Lower leg skin (tissue), 3 donors: Measurements from ENCODE around the gene GRAMD2B.

ENCODE experiments used
- POLR2A ChIP-seq, 2 donors: fragments of 450-650 bp; IDR thresholded peaks; one replicate each; pipeline ENCODE4 v1.6.1; 2016 to 2017; ENCODE audit warnings: antibody characterized with exemption in 2 of 2, mild to moderate bottlenecking in 1 of 2, moderate library complexity in 1 of 2
- TF ChIP-seq, protein P1 (sequence below), 3 donors: fragments of 450-650 bp; IDR thresholded peaks; one replicate each; pipeline ENCODE4 v1.5.1; 2016; ENCODE audit warnings: antibody characterized with exemption in 3 of 3, mild to moderate bottlenecking in 3 of 3, moderate library complexity in 2 of 3

- TF ChIP-seq POLR2A (IDR thresholded peaks at IDR 0.05) = no peak
- TF ChIP-seq, protein P1, sequence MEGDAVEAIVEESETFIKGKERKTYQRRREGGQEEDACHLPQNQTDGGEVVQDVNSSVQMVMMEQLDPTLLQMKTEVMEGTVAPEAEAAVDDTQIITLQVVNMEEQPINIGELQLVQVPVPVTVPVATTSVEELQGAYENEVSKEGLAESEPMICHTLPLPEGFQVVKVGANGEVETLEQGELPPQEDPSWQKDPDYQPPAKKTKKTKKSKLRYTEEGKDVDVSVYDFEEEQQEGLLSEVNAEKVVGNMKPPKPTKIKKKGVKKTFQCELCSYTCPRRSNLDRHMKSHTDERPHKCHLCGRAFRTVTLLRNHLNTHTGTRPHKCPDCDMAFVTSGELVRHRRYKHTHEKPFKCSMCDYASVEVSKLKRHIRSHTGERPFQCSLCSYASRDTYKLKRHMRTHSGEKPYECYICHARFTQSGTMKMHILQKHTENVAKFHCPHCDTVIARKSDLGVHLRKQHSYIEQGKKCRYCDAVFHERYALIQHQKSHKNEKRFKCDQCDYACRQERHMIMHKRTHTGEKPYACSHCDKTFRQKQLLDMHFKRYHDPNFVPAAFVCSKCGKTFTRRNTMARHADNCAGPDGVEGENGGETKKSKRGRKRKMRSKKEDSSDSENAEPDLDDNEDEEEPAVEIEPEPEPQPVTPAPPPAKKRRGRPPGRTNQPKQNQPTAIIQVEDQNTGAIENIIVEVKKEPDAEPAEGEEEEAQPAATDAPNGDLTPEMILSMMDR (IDR thresholded peaks at IDR 0.05) = no peak
Observed at GRCh38 chr5:126419102-126419501, 4.1 kb upstream of the GRAMD2B start.
